B cell (primary cell): ENCODE data around the gene MIP. TPM values are rescaled to one million over a fixed set of nuclear protein-coding genes. Genes with fewer than 3 reads are reported as not detected.

ENCODE experiments used
- ATAC-seq: fragments of 200-7000 bp; cut with Tn5 transposase; one replicate; pipeline ENCODE4 v1.10.0; 2021; ENCODE audit warnings: low read depth, mild to moderate bottlenecking, moderate number of reproducible peaks, moderate library complexity
- CTCF ChIA-PET: fragments of 350-600 bp; sonication (Branson Sonifier 250); formaldehyde crosslinking; loops from one replicate; lab custom pipeline; 2021; ENCODE audit warnings: antibody characterized with exemption, inconsistent platforms; lab: Charles Lee
- POLR2A ChIA-PET: fragments of 350-600 bp; sonication (Branson Sonifier 250); formaldehyde crosslinking; loops from one replicate; lab custom pipeline; 2021; ENCODE audit warnings: antibody characterized with exemption; lab: Charles Lee
- DNase-seq: peaks from one replicate; pipeline ENCODE4 v3.0.0; 2013
- H2AFZ ChIP-seq: 2 replicates; pipeline ENCODE4 v1.6.1; 2012; ENCODE audit warnings: mild to moderate bottlenecking, low read depth, low read length; ENCODE audit not compliant: insufficient read depth, poor library complexity, severe bottlenecking
- H3K27ac ChIP-seq, 2 donors: 1 replicate in 1 of 2; 2 replicates in 1 of 2; pipeline ENCODE4 v1.5.1; 2012 to 2013; ENCODE audit warnings: low read length in 2 of 2, mild to moderate bottlenecking in 2 of 2, moderate library complexity in 1 of 2
- H3K27me3 ChIP-seq, 4 experiments: fragments of 200-600 bp in 1 of 4; sonication (generic) in 1 of 4; replicated peaks in 1 of 4; 1 replicate in 2 of 4; 2 replicates in 2 of 4; pipeline versions ENCODE4 v1.6.1 to v1.7.0; 2013 to 2016; ENCODE audit warnings: low read length in 3 of 4, mild to moderate bottlenecking in 2 of 4, mixed read lengths in 1 of 4, moderate library complexity in 1 of 4; ENCODE audit not compliant: insufficient read depth in 4 of 4, control insufficient read depth in 3 of 4; ENCODE audit errors: control extremely low read depth in 1 of 4
- H3K36me3 ChIP-seq, 2 experiments: replicated peaks in 1 of 2; 1 replicate in 1 of 2; 2 replicates in 1 of 2; pipeline versions ENCODE4 v1.6.1 to v1.7.1; 2013; ENCODE audit warnings: low read length in 1 of 2; ENCODE audit not compliant: insufficient read depth in 2 of 2, control insufficient read depth in 1 of 2; ENCODE audit errors: control extremely low read depth in 1 of 2, extremely low read depth in 1 of 2
- H3K4me1 ChIP-seq, 2 donors: fragments of 200-600 bp in 1 of 2; sonication (generic) in 1 of 2; 1 replicate in 1 of 2; 2 replicates in 1 of 2; pipeline versions ENCODE4 v1.5.1 to v1.6.1; 2013 to 2017; ENCODE audit warnings: low read length in 2 of 2; ENCODE audit not compliant: control insufficient read depth in 2 of 2, insufficient read depth in 2 of 2
- H3K4me2 ChIP-seq: replicated peaks from 2 replicates; pipeline ENCODE3; 2012; ENCODE audit warnings: mild to moderate bottlenecking, low read depth, low read length; ENCODE audit not compliant: poor library complexity, severe bottlenecking
- H3K4me3 ChIP-seq, 5 experiments: fragments of 200-600 bp in 1 of 5; sonication (generic) in 1 of 5; 1 replicate in 3 of 5; 2 replicates in 2 of 5; pipeline versions ENCODE4 v1.5.1 to v1.7.0; 2011 to 2016; ENCODE audit warnings: low read length in 4 of 5, mild to moderate bottlenecking in 4 of 5, low read depth in 2 of 5, control low read depth in 1 of 5, moderate library complexity in 1 of 5; ENCODE audit not compliant: insufficient read depth in 1 of 5; ENCODE audit errors: control extremely low read depth in 1 of 5, extremely low read depth in 1 of 5
- H3K79me2 ChIP-seq: fragments of 200-600 bp; sonication (generic); one replicate; pipeline ENCODE4 v1.6.0; 2016; ENCODE audit warnings: low read length; ENCODE audit not compliant: control insufficient read depth, insufficient read depth
- H3K9ac ChIP-seq: fragments of 200-600 bp; sonication (generic); 2 replicates; pipeline ENCODE4 v1.6.1; 2017; ENCODE audit warnings: mild to moderate bottlenecking, low read length, moderate library complexity
- H3K9me3 ChIP-seq, 3 donors: one replicate each; pipeline versions ENCODE4 v1.6.1 to v1.7.1; 2013; ENCODE audit warnings: low read length in 2 of 3; ENCODE audit not compliant: control insufficient read depth in 2 of 3, insufficient read depth in 1 of 3; ENCODE audit errors: control extremely low read depth in 1 of 3
- H4K20me1 ChIP-seq: 2 replicates; pipeline ENCODE4 v1.6.0; 2012; ENCODE audit warnings: mild to moderate bottlenecking, low read length; ENCODE audit not compliant: insufficient read depth, control insufficient read depth, poor library complexity, severe bottlenecking
- H3K27ac Mint-ChIP-seq: one replicate; pipeline ENCODE4 v1.8.0; 2021; ENCODE audit warnings: mixed read lengths
- H3K27me3 Mint-ChIP-seq: one replicate; pipeline ENCODE4 v1.8.0; 2021; ENCODE audit warnings: mixed read lengths
- H3K4me1 Mint-ChIP-seq: one replicate; pipeline ENCODE4 v1.8.0; 2021; ENCODE audit warnings: mixed read lengths
- H3K4me3 Mint-ChIP-seq: one replicate; pipeline ENCODE4 v1.8.0; 2021; ENCODE audit warnings: mixed read lengths
- H3K9me3 Mint-ChIP-seq: one replicate; pipeline ENCODE4 v1.8.0; 2022; ENCODE audit warnings: mixed read lengths; ENCODE audit not compliant: insufficient read depth
- EZH2 ChIP-seq: IDR thresholded peaks from 2 replicates; pipeline ENCODE4 v1.6.1; 2012; ENCODE audit warnings: borderline replicate concordance, low read depth, mild to moderate bottlenecking, moderate library complexity, low read length; ENCODE audit not compliant: insufficient read depth, poor library complexity, severe bottlenecking
- WGBS: methylation state at CpG from one replicate; pipeline ENCODE4 v1.1.5; 2013; ENCODE audit warnings: missing lambda C conversion rate; ENCODE audit not compliant: insufficient coverage; 5-methylcytosine and 5-hydroxymethylcytosine counted together
- intact Hi-C: fragments of 100-400 bp; cut with micrococcal nuclease; formaldehyde crosslinking; loops from one replicate; pipeline ENCODE4 v1.10.0; 2022
- polyA plus RNA-seq: library from polyadenylated mRNA; depleted of rRNA; stranded (reverse); fragments of >200 nt; gene quantifications from 2 replicates; pipeline ENCODE4 v1.2.3, GENCODE V29; 2012
- total RNA-seq, 2 donors: library from RNA; stranded (reverse); fragments of 120-200 nt in 1 of 2; gene quantifications; 1 replicate in 1 of 2; 2 replicates in 1 of 2; pipeline versions ENCODE4 v1.2.3 to v1.2.4, GENCODE V29; 2013 to 2022
- TF ChIP-seq, protein P1 (sequence below): fragments of 200-600 bp; IDR thresholded peaks from one replicate; pipeline ENCODE4 v1.8.0; 2022; ENCODE audit warnings: antibody characterized with exemption, mild to moderate bottlenecking

MIP gene
- total and polyA plus RNA-seq, 2 donors (not counting 1 experiment from before 2014, with no cell fraction given), result not detected

- Histone ChIP-seq H3K79me2 (peaks cover 72% of the 10 kb centered on the region), H3K36me3 (peaks cover 0 to 11% of the 10 kb centered on the region in 2 experiments), H3K9ac (no peak overlapping the region), H4K20me1 (no peaks in the 10 kb centered on the region), H3K27ac (no peak overlapping the region), H3K4me3 (no peak overlapping the region), H3K4me2 (no peak overlapping the region), H3K4me1 (no peaks in the 10 kb centered on the region), H3K9me3 (no peaks in the 10 kb centered on the region), H2AFZ (no peak overlapping the region), H3K27me3 (no peaks in the 10 kb centered on the region)
- DNase-seq, result no peak
- no peaks in the 10 kb centered on the region for H3K27me3 Mint-ChIP-seq
- no peak overlapping the region for H3K4me3 Mint-ChIP-seq
- TF ChIP-seq, protein P1, sequence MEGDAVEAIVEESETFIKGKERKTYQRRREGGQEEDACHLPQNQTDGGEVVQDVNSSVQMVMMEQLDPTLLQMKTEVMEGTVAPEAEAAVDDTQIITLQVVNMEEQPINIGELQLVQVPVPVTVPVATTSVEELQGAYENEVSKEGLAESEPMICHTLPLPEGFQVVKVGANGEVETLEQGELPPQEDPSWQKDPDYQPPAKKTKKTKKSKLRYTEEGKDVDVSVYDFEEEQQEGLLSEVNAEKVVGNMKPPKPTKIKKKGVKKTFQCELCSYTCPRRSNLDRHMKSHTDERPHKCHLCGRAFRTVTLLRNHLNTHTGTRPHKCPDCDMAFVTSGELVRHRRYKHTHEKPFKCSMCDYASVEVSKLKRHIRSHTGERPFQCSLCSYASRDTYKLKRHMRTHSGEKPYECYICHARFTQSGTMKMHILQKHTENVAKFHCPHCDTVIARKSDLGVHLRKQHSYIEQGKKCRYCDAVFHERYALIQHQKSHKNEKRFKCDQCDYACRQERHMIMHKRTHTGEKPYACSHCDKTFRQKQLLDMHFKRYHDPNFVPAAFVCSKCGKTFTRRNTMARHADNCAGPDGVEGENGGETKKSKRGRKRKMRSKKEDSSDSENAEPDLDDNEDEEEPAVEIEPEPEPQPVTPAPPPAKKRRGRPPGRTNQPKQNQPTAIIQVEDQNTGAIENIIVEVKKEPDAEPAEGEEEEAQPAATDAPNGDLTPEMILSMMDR, result no peak
- no peak for TF ChIP-seq EZH2
- POLR2A ChIA-PET, result interaction anchor here (0.7 kb wide), 1 partner anchor 35 kb away, joined by 4 read pairs; no protein-coding TSS in a partner anchor
- H3K27ac Mint-ChIP-seq, result no peak overlapping the region
- no peak for ATAC-seq
- H3K9me3 Mint-ChIP-seq, result no peaks in the 10 kb centered on the region
- intact Hi-C loops, result no loop called here
- H3K4me1 Mint-ChIP-seq, result peaks cover 11% of the 10 kb centered on the region
- CTCF ChIA-PET, result interaction anchor here (0.6 to 1.8 kb wide), 3 partner anchors 26 to 78 kb away, joined by 3 to 4 read pairs (median 4); partner anchors contain the start of gene STAT2
- 98% methylated on average over 4 of the region's 11 CpGs for WGBS
Observed at GRCh38 chr12:56437430-56438176, 16.9 kb downstream of the MIP start.

- H3K4me1 Mint-ChIP-seq, result peaks cover 3% of the 10 kb centered on the region
- POLR2A ChIA-PET, result no interaction called here
Observed at GRCh38 chr12:56434828-56435227, 19.6 kb downstream of the MIP start.

More at GRCh38 chr12:56434828-56435227, 19.6 kb downstream of the MIP start:
- Histone ChIP-seq H3K4me1 (no peaks in the 10 kb centered on the region), H2AFZ (no peak overlapping the region), H3K9me3 (no peaks in the 10 kb centered on the region), H4K20me1 (no peaks in the 10 kb centered on the region), H3K27me3 (no peaks in the 10 kb centered on the region), H3K9ac (no peak overlapping the region), H3K36me3 (peaks cover 0 to 34% of the 10 kb centered on the region in 2 experiments), H3K4me3 (no peak overlapping the region), H3K4me2 (no peak overlapping the region), H3K79me2 (peaks cover 45% of the 10 kb centered on the region), H3K27ac (no peak overlapping the region)
- Mint-ChIP-seq H3K9me3 (no peaks in the 10 kb centered on the region), H3K27ac (no peak overlapping the region), H3K4me3 (no peak overlapping the region), H3K27me3 (no peaks in the 10 kb centered on the region)
- intact Hi-C loops, result no loop called here
- no peak for TF ChIP-seq EZH2
- TF ChIP-seq, protein P1, result no peak
- CTCF ChIA-PET, result interaction anchor here (1.0 kb wide), 1 partner anchor 15 kb away, joined by 3 read pairs; the partner anchor contains the start of gene TIMELESS
- no peak for ATAC-seq
- 93% methylated on average over 2 of the region's 6 CpGs for WGBS
- no peak for DNase-seq
